ENCODE results near the gene CCDC117. TPM values are rescaled to one million over a fixed set of nuclear protein-coding genes. Genes with fewer than 3 reads are reported as not detected.

CCDC117 gene
- total RNA-seq, 2 experiments from 2014 or later: 27.8 to 28.0 TPM

DNA sequence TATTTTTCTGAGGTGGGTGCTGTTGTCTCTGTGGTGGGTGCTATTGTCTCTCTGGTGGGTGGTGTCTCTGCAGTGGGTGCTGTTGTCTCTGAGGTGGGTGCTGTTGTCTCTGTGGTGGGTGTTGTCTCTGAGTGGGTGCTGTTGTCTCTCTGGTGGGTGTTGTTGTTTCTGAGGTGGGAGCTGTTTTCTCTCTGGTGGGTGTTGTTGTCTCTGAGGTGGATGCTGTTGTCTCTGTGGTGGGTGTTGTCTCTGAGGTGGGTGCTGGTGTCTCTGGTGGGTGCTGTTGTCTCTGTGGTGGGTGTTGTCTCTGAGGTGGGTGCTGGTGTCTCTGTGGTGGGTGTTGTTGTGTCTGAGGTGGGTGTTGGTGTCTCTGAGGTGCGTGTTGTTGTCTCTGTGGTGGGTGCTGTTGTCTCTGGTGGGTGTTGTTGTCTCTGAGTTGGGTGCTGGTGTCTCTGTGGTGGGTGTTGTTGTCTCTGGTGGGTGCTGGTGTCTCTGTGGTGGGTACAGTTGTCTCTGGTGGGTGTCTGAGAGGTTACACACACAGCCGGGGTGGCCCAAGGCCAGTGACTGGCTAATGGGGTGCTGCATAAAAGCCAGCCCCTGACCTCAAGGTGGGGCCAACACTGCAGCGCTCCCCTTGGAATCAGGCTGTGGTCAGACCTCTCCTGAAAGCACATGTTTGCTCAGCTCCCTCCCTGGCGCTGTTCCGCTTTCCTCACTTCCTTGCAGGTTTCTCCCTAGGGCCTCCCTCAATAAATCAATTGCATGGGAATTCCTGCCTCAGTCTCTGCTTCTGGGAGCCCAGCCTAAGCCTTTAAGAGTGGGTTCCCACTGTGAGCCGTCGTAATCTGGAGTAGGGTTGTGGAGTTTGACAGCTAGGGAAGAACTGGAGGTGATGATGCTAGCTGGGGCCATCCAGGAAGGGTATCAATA is 58.9 kb downstream of the CCDC117 start:
- peak overlapping the region; percentile 57 for H3K27ac Mint-ChIP-seq

DNA sequence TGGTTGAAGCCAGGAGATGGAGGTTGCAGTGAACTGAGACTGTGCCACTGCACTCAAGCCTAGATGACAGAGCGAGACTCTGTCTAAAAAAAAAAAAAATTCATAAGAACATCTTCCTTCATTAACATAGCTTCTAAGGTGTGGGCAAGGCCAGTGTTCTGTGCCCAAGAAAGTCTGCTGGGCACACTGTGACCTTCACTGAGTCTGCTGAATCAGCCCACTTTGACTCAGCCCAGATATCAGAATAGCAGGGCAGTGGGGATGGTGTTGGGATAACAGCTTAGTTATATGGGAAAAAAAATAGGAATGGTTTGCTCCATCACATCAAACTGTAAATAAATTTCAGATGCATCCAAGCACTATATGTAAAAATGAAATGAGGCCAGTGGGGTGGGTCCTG is 60.2 kb downstream of the CCDC117 start:
- H3K4me3 Mint-ChIP-seq: no peak overlapping the region
- peaks cover 16% of the 10 kb centered on the region for H3K36me3 Mint-ChIP-seq
- no peaks in the 10 kb centered on the region for H3K9me3 Mint-ChIP-seq
- DNase-seq (no peak), ATAC-seq (ENCODE audit: low read depth) (no peak)
- POLR2A ChIA-PET: interaction anchor here (1.0 kb wide), 1 partner anchor 29 kb away, joined by 3 read pairs; no protein-coding TSS in a partner anchor
- peaks cover 2% of the 10 kb centered on the region for H3K27me3 Mint-ChIP-seq
- no peak overlapping the region for H3K27ac Mint-ChIP-seq
- H3K4me1 Mint-ChIP-seq: peaks cover 27% of the 10 kb centered on the region

More for the DNA sequence above, 58.9 kb downstream of the CCDC117 start:
- ATAC-seq (ENCODE audit: low read depth) (no peak), DNase-seq (no peak)
- Mint-ChIP-seq H3K36me3 (peaks cover 17% of the 10 kb centered on the region), H3K4me3 (no peak overlapping the region), H3K4me1 (peaks cover 31% of the 10 kb centered on the region), H3K9me3 (no peaks in the 10 kb centered on the region), H3K27me3 (peaks cover 2% of the 10 kb centered on the region)
- POLR2A ChIA-PET: interaction anchor here (4.1 kb wide), 1 partner anchor 31 kb away, joined by 34 read pairs; the partner anchor contains the start of gene XBP1

DNA sequence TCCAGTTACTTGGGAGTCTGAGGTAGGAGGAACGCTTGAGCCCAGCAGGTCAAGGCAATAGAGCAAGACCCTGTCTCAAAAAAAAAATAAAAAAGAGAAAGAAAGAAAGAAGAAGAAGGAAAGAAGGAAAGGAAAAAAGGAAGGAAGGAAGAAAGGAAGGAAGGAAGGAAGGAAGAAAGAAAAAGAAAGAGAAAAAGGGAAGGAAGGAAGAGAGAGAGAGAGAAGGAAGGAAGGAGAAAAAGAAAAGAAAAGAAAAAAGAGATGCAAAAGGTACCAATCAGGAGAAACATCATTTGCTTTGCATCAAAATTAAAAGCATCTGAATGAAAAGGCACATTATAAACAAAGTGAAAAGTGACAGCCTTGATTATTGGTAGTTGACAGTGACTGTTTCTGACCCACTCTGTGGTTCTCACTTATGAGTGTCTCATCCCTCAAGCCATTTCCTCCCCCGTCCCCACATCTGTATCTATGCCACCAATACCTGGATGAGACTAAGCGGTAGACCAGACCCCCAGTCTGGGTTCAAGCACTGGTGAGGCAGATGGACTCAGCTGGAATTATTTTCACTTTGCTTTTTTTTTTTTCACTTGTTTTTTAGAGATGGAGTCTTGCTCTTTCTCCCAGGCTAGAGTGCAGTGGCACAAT is 60.9 kb downstream of the CCDC117 start:
- H3K36me3 Mint-ChIP-seq: peaks cover 13% of the 10 kb centered on the region
- ATAC-seq (ENCODE audit: low read depth): peak; percentile 61
- peaks cover 2% of the 10 kb centered on the region for H3K27me3 Mint-ChIP-seq

DNA sequence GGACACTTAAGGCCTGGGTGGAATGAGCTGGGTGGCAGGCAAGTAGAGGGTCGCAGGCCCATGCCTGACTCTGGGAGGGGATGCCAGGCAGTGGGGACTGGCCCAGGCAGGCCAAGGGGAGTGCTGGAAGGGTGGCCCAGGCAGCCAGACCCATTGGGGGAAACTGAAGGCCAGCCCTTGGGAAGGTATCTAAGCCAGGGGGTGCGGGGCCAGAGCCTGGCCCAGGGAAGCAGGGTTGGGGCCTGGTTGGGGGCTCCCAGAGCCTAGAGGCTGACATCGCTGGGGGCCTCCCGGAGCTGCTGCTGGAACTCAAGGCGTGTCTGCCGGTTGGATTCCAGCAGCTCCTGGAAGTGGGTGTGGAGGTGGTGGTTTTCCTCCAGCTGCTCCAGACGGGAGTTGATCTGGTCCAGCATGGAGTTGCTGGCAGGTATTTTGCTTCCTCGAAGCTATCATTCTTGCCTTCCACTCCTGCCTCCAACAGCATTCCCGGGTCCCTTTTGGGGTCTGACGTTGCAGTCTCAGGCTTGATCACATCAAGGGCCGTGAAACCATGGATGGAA is 63.2 kb downstream of the CCDC117 start:
- POLR2A ChIA-PET: interaction anchor here (0.5 to 0.6 kb wide), 2 partner anchors 162 to 1143 kb away, joined by 3 to 7 read pairs; no protein-coding TSS in a partner anchor
- Mint-ChIP-seq H3K4me1 (peaks cover 16% of the 10 kb centered on the region), H3K4me3 (no peak overlapping the region), H3K9me3 (no peaks in the 10 kb centered on the region), H3K27me3 (peaks cover 2% of the 10 kb centered on the region), H3K27ac (no peak overlapping the region), H3K36me3 (peaks cover 11% of the 10 kb centered on the region)
- DNase-seq: no peak
- no peak for ATAC-seq (ENCODE audit: low read depth)

More for the DNA sequence above, 60.9 kb downstream of the CCDC117 start:
- Mint-ChIP-seq H3K4me3 (peak overlapping the region; percentile 50), H3K4me1 (peaks cover 24% of the 10 kb centered on the region), H3K27ac (peak overlapping the region; percentile 31), H3K9me3 (no peaks in the 10 kb centered on the region)
- DNase-seq: no peak
- POLR2A ChIA-PET: interaction anchor here (1.0 to 1.1 kb wide), 2 partner anchors 30 to 42 kb away, joined by 3 to 4 read pairs; no protein-coding TSS in a partner anchor

DNA sequence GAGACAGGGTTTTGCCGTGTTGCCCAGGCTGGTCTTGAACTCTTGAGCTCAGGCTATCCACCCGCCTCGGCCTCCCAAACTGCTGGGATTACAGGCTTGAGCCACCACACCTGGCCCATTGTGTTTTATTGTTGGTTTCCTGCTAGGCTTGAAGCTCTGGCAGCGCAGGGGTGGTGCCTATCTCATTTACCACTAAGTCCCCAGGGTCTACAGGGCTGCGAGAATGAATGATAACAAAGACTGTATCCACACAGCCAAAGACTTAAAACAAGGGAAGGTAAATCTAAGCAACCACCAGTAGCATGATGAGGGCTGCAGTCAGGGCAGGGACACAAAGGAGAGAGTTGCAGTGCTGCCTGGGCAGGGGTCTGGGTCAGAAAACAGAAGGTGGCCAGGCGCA is 65.1 kb downstream of the CCDC117 start:
- Mint-ChIP-seq H3K27me3 (peaks cover 1% of the 10 kb centered on the region), H3K27ac (no peak overlapping the region), H3K4me1 (peaks cover 11% of the 10 kb centered on the region), H3K4me3 (no peak overlapping the region), H3K36me3 (peaks cover 2% of the 10 kb centered on the region), H3K9me3 (no peaks in the 10 kb centered on the region)
- POLR2A ChIA-PET: no interaction called here
- ATAC-seq (ENCODE audit: low read depth) (no peak), DNase-seq (no peak)

Other genes with a start within 250 kb of the CCDC117 start
- under 1 TPM; 0.71 to 0.97 TPM for gene TTC28, start 92.9 kb upstream of the CCDC117 start, total RNA-seq
- gene CHEK2, start 30.9 kb upstream of the CCDC117 start, total RNA-seq: 10 to 100 TPM; 33.6 to 36.7 TPM
- gene HSCB, start 30.7 kb upstream of the CCDC117 start, total RNA-seq: 10 to 100 TPM; 15.1 to 18.1 TPM
- 100 to 1,000 TPM; 178 to 179 TPM for gene XBP1, start 27.9 kb downstream of the CCDC117 start, total RNA-seq
- gene ZNRF3, start 110.9 kb downstream of the CCDC117 start, total RNA-seq: 1 to 10 TPM; 1.0 to 1.1 TPM